ENCODE measurements around the gene LPP.

The LPP gene

GRCh38 chr3:188518416-188518815 lies 364.5 kb downstream of the LPP start:
- in situ Hi-C loops (cut with HindIII; ENCODE audit: low pct_ligation_motif_present, low pct_unique_long_range_greater_than_20kb, low sequenced_read_pairs): no loop called here
- DNase-seq: no peak

GRCh38 chr3:188518835-188519452 lies 365.0 kb downstream of the LPP start:
- no peak for DNase-seq
- in situ Hi-C loops (cut with HindIII; ENCODE audit: low pct_ligation_motif_present, low pct_unique_long_range_greater_than_20kb, low sequenced_read_pairs): no loop called here

GRCh38 chr3:188520466-188520865 lies 366.5 kb downstream of the LPP start:
- DNase-seq: no peak
- in situ Hi-C loops (cut with HindIII; ENCODE audit: low pct_ligation_motif_present, low pct_unique_long_range_greater_than_20kb, low sequenced_read_pairs): no loop called here

GRCh38 chr3:188522115-188522514 lies 368.2 kb downstream of the LPP start:
- no peak for DNase-seq
- in situ Hi-C loops (cut with HindIII; ENCODE audit: low pct_ligation_motif_present, low pct_unique_long_range_greater_than_20kb, low sequenced_read_pairs): no loop called here

- in situ Hi-C loops (cut with HindIII; ENCODE audit: low pct_ligation_motif_present, low pct_unique_long_range_greater_than_20kb, low sequenced_read_pairs): no loop called here
- no peak for DNase-seq
These were observed 369.3 kb downstream of the LPP start for GRCh38 chr3:188523291-188523690.

- no peak for DNase-seq
- in situ Hi-C loops (cut with HindIII; ENCODE audit: low pct_ligation_motif_present, low pct_unique_long_range_greater_than_20kb, low sequenced_read_pairs): no loop called here
These were observed 370.1 kb downstream of the LPP start for GRCh38 chr3:188524052-188524451.

GRCh38 chr3:188526057-188526456 lies 372.1 kb downstream of the LPP start:
- DNase-seq: no peak
- in situ Hi-C loops (cut with HindIII; ENCODE audit: low pct_ligation_motif_present, low pct_unique_long_range_greater_than_20kb, low sequenced_read_pairs): no loop called here

- DNase-seq: no peak
- in situ Hi-C loops (cut with HindIII; ENCODE audit: low pct_ligation_motif_present, low pct_unique_long_range_greater_than_20kb, low sequenced_read_pairs): no loop called here
These were observed 373.4 kb downstream of the LPP start for GRCh38 chr3:188527389-188527788.

- in situ Hi-C loops (cut with HindIII; ENCODE audit: low pct_ligation_motif_present, low pct_unique_long_range_greater_than_20kb, low sequenced_read_pairs): no loop called here
- no peak for DNase-seq
These were observed 374.4 kb downstream of the LPP start for GRCh38 chr3:188528396-188528795.

GRCh38 chr3:188529228-188529627 lies 375.3 kb downstream of the LPP start:
- in situ Hi-C loops (cut with HindIII; ENCODE audit: low pct_ligation_motif_present, low pct_unique_long_range_greater_than_20kb, low sequenced_read_pairs): no loop called here

GRCh38 chr3:188530226-188530625 lies 376.3 kb downstream of the LPP start:
- in situ Hi-C loops (cut with HindIII; ENCODE audit: low pct_ligation_motif_present, low pct_unique_long_range_greater_than_20kb, low sequenced_read_pairs): no loop called here
- DNase-seq: no peak

More at GRCh38 chr3:188529228-188529627, 375.3 kb downstream of the LPP start:
- no peak for DNase-seq

- in situ Hi-C loops (cut with HindIII; ENCODE audit: low pct_ligation_motif_present, low pct_unique_long_range_greater_than_20kb, low sequenced_read_pairs): no loop called here
- DNase-seq: no peak
These were observed 377.3 kb downstream of the LPP start for GRCh38 chr3:188531210-188531609.

GRCh38 chr3:188533172-188533571 lies 379.2 kb downstream of the LPP start:
- DNase-seq: no peak
- in situ Hi-C loops (cut with HindIII; ENCODE audit: low pct_ligation_motif_present, low pct_unique_long_range_greater_than_20kb, low sequenced_read_pairs): no loop called here

- in situ Hi-C loops (cut with HindIII; ENCODE audit: low pct_ligation_motif_present, low pct_unique_long_range_greater_than_20kb, low sequenced_read_pairs): no loop called here
- DNase-seq: no peak
These were observed 379.8 kb downstream of the LPP start for GRCh38 chr3:188533612-188534357.

GRCh38 chr3:188534633-188535032 lies 380.7 kb downstream of the LPP start:
- in situ Hi-C loops (cut with HindIII; ENCODE audit: low pct_ligation_motif_present, low pct_unique_long_range_greater_than_20kb, low sequenced_read_pairs): no loop called here
- peak; percentile 13 for DNase-seq

- DNase-seq: no peak
- in situ Hi-C loops (cut with HindIII; ENCODE audit: low pct_ligation_motif_present, low pct_unique_long_range_greater_than_20kb, low sequenced_read_pairs): no loop called here
These were observed 383.6 kb downstream of the LPP start for GRCh38 chr3:188537606-188538005.

- DNase-seq: no peak
- in situ Hi-C loops (cut with HindIII; ENCODE audit: low pct_ligation_motif_present, low pct_unique_long_range_greater_than_20kb, low sequenced_read_pairs): no loop called here
These were observed 385.1 kb downstream of the LPP start for GRCh38 chr3:188539037-188539436.

GRCh38 chr3:188539631-188540194 lies 385.8 kb downstream of the LPP start:
- no peak for DNase-seq

GRCh38 chr3:188542196-188542595 lies 388.2 kb downstream of the LPP start:
- no peak for DNase-seq
- in situ Hi-C loops (cut with HindIII; ENCODE audit: low pct_ligation_motif_present, low pct_unique_long_range_greater_than_20kb, low sequenced_read_pairs): no loop called here

More at GRCh38 chr3:188539631-188540194, 385.8 kb downstream of the LPP start:
- in situ Hi-C loops (cut with HindIII; ENCODE audit: low pct_ligation_motif_present, low pct_unique_long_range_greater_than_20kb, low sequenced_read_pairs): no loop called here

GRCh38 chr3:188544012-188544411 lies 390.1 kb downstream of the LPP start:
- in situ Hi-C loops (cut with HindIII; ENCODE audit: low pct_ligation_motif_present, low pct_unique_long_range_greater_than_20kb, low sequenced_read_pairs): no loop called here

More at GRCh38 chr3:188544012-188544411, 390.1 kb downstream of the LPP start:
- DNase-seq: no peak

Data from ACHN (cell line).